ENCODE data around the gene GMDS. TPM values are rescaled to one million over a fixed set of nuclear protein-coding genes. Genes with fewer than 3 reads are reported as not detected.

GMDS gene
- total and polyA plus RNA-seq, 2 experiments from 2014 or later = 30.1 to 36.5 TPM

- TF ChIP-seq ZNF462 (CRISPR knock-in tag; IDR thresholded peaks at IDR 0.05) (no peak), JUNB (IDR thresholded peaks at IDR 0.05; ENCODE audit: unreplicated experiment) (no peak), EZH2 (IDR thresholded peaks at IDR 0.05; ENCODE audit: low read depth, unreplicated experiment) (no peak), NANOG (IDR thresholded peaks at IDR 0.05; ENCODE audit: borderline replicate concordance) (no peak), STAT1 (IDR thresholded peaks at IDR 0.05; ENCODE audit: unreplicated experiment) (no peak), ZNF114 (CRISPR knock-in tag; IDR thresholded peaks at IDR 0.05) (no peak)
Observed at GRCh38 chr6:2183246-2183645, 62.2 kb downstream of the GMDS start (continued).

GRCh38 chr6:2182251-2182650 is 63.2 kb downstream of the GMDS start:
- Histone ChIP-seq H3F3A (replicated peaks; ENCODE audit: low read depth) (no peaks in the 10 kb centered on the region), H3K4me2 (no peak overlapping the region), H3K36me3 (ENCODE audit: insufficient read depth) (no peaks in the 10 kb centered on the region), H3K27me3 (ENCODE audit: insufficient read depth) (no peaks in the 10 kb centered on the region), H3K4me1 (ENCODE audit: insufficient read depth) (peaks cover 4% of the 10 kb centered on the region; the same call in 1 of the 2 replicates), H2AFZ (no peak overlapping the region), H3K9me2 (ENCODE audit: insufficient read depth) (no peaks in the 10 kb centered on the region), H3K79me2 (replicated peaks; ENCODE audit: insufficient read depth) (peaks cover 77% of the 10 kb centered on the region), H3K4me3 (no peak overlapping the region), H4K20me1 (replicated peaks; ENCODE audit: insufficient read depth) (peaks cover 8% of the 10 kb centered on the region; the same call in 1 of the 2 replicates), H3K27ac (ENCODE audit: low read depth) (no peak overlapping the region)
- Mint-ChIP-seq H3K4me1 (peaks cover 2% of the 10 kb centered on the region), H3K27ac (no peak overlapping the region), H3K36me3 (ENCODE audit: low read depth) (peaks cover 4% of the 10 kb centered on the region; the same call in 2 of the 3 replicates), H3K4me3 (no peak overlapping the region), H3K9me3 (peaks cover 12% of the 10 kb centered on the region), H3K27me3 (ENCODE audit: insufficient read depth, low read depth, poor library complexity) (no peaks in the 10 kb centered on the region)
- ATAC-seq (no peak), DNase-seq (ENCODE audit: low spot score) (no peak)
- TF ChIP-seq ZNF462 (CRISPR knock-in tag; IDR thresholded peaks at IDR 0.05) = no peak
